HK-2 (cell line): ENCODE measurements around the gene MFAP2.
"Not testable (repeated sequence)": the region's sequence is repeated elsewhere in the genome, so short reads cannot be mapped to it uniquely, and the experiment has no call there.

Experiments
- DNase-seq: peaks from one replicate; pipeline ENCODE4 v3.0.0-alpha.2; 2018; ENCODE audit not compliant: unreplicated experiment

MFAP2 gene

GRCh38 chr1:16929146-16930041 is 51.0 kb downstream of the MFAP2 start:
- not testable (repeated sequence) for DNase-seq

- DNase-seq: no peak
These were observed 52.5 kb downstream of the MFAP2 start for GRCh38 chr1:16927711-16928485.

GRCh38 chr1:16927256-16927655 is 53.2 kb downstream of the MFAP2 start:
- no peak for DNase-seq

- DNase-seq: no peak
These were observed 53.8 kb downstream of the MFAP2 start for GRCh38 chr1:16926491-16927073.

GRCh38 chr1:16925635-16926490 is 54.6 kb downstream of the MFAP2 start:
- DNase-seq: no peak

- no peak for DNase-seq
These were observed 55.4 kb downstream of the MFAP2 start for GRCh38 chr1:16924919-16925477.
